GM12891 (cell line): ENCODE data around the gene MIF.

ENCODE experiments used
- PAX5 ChIP-seq: IDR thresholded peaks from 2 replicates; pipeline ENCODE4 v1.6.1; 2011; ENCODE audit warnings: low read length, moderate library complexity, mild to moderate bottlenecking; ENCODE audit not compliant: insufficient read depth, severe bottlenecking
- POLR2A ChIP-seq: IDR thresholded peaks from 2 replicates; pipeline ENCODE4 v1.6.1; 2011; ENCODE audit warnings: low read depth, low read length, control low read depth
- POLR2AphosphoS5 ChIP-seq: IDR thresholded peaks from 2 replicates; pipeline ENCODE4 v1.6.1; 2011; ENCODE audit warnings: low read depth, low read length, control low read depth
- TAF1 ChIP-seq: IDR thresholded peaks from 2 replicates; pipeline ENCODE4 v1.6.1; 2011; ENCODE audit warnings: low read depth, low read length, control low read depth

GRCh38 chr22:23850136-23850611, 44.0 kb upstream of the MIF start:
- TF ChIP-seq TAF1 (no peak), POLR2AphosphoS5 (no peak), POLR2A (no peak), PAX5 (peak; percentile 18)
